HG02884 (cell line): Measurements from ENCODE around the gene SSC4D.
A peak's percentile ranks its signal among the peaks of the same experiment; 100 is the strongest.
"Not testable (repeated sequence)": the region's sequence is repeated elsewhere in the genome, so short reads cannot be mapped to it uniquely, and the experiment has no call there.

Experiments used
- ATAC-seq: cut with Tn5 transposase; IDR thresholded peaks from one replicate; pipeline ENCODE4 v1.9.1; 2021; ENCODE audit warnings: mild to moderate bottlenecking, moderate library complexity; ENCODE audit not compliant: unreplicated experiment

Gene SSC4D

GRCh38 chr7:76423666-76424412, 14.3 kb upstream of the SSC4D start:
- no peak for ATAC-seq

- ATAC-seq: not testable (repeated sequence)
Measured at GRCh38 chr7:76421097-76421496, 11.6 kb upstream of the SSC4D start.

GRCh38 chr7:76417654-76418310, 8.3 kb upstream of the SSC4D start:
- ATAC-seq: not testable (repeated sequence)

- no peak for ATAC-seq
Measured at GRCh38 chr7:76412249-76412648, 2.8 kb upstream of the SSC4D start.

GRCh38 chr7:76411626-76412025, 2.1 kb upstream of the SSC4D start:
- no peak for ATAC-seq

- ATAC-seq: no peak
Measured at GRCh38 chr7:76408121-76408560, 1.4 kb downstream of the SSC4D start.

- no peak for ATAC-seq
Measured at GRCh38 chr7:76407718-76408117, 1.8 kb downstream of the SSC4D start.

GRCh38 chr7:76405738-76406137, 3.8 kb downstream of the SSC4D start:
- ATAC-seq: no peak

- ATAC-seq: no peak
Measured at GRCh38 chr7:76403780-76404494, 5.6 kb downstream of the SSC4D start.

- ATAC-seq: not testable (repeated sequence)
Measured at GRCh38 chr7:76403097-76403496, 6.4 kb downstream of the SSC4D start.

- no peak for ATAC-seq
Measured at GRCh38 chr7:76400248-76400647, 9.2 kb downstream of the SSC4D start.

GRCh38 chr7:76397409-76398183, 11.9 kb downstream of the SSC4D start:
- peak; percentile 30 for ATAC-seq

GRCh38 chr7:76396864-76397263, 12.6 kb downstream of the SSC4D start:
- no peak for ATAC-seq

GRCh38 chr7:76395965-76396726, 13.4 kb downstream of the SSC4D start:
- ATAC-seq: no peak

GRCh38 chr7:76395605-76395964, 13.9 kb downstream of the SSC4D start:
- ATAC-seq: not testable (repeated sequence)

GRCh38 chr7:76394957-76395356, 14.5 kb downstream of the SSC4D start:
- no peak for ATAC-seq

- peak; percentile 72 for ATAC-seq
Measured at GRCh38 chr7:76393116-76394031, 16.1 kb downstream of the SSC4D start.

- ATAC-seq: no peak
Measured at GRCh38 chr7:76392531-76393115, 16.9 kb downstream of the SSC4D start.

- no peak for ATAC-seq
Measured at GRCh38 chr7:76390092-76390491, 19.4 kb downstream of the SSC4D start.
